Measurements from ENCODE around the gene DES.
A peak's percentile ranks its signal among the peaks of the same experiment; 100 is the strongest.

DNA sequence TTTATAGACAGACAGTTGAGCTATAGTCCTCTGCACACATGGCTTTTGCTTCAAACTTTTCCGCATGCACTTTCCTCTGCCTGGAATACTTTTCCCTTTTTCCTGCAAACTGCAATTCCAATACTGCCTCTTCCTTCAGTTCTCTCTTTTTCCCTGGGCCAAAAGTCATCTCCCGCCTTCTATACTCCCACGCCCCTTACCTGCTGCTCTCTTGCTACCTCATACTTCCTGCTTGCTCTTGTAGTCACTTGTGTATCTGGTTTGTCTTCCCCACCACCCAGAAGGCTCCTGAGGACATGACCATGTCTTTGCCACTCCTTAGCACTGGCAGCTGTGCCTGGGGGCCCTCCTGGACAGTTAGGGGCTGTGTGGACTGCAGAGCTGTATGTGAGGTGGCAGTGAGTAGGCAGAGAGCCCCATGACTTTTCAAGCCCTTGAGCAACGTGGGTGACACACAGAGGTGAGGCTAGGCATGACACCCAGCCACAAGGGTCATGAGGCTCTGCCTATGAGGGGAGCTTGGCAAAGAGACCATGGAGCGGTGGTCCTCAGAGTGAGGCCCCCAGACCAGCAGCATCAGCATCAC is 39.7 kb downstream of the DES start:
- TF ChIP-seq CTCF (conservative IDR thresholded peaks at IDR 0.05; ENCODE audit: low read depth, low read length) = peak; percentile 41
- TF ChIP-seq EZH2 (IDR thresholded peaks at IDR 0.05; ENCODE audit: low read length, unreplicated experiment) = no peak
- no peak for TF ChIP-seq EZH2phosphoT487 (IDR thresholded peaks at IDR 0.05; ENCODE audit: borderline replicate concordance, low read length)
